PC-9 (cell line): Measurements from ENCODE around the gene PIAS2. TPM values are rescaled to one million over a fixed set of nuclear protein-coding genes. Genes with fewer than 3 reads are reported as not detected.

ENCODE experiments used
- BruUV-seq: library from RNA; stranded (reverse); fragments of 400-500 nt; replicated peaks from 2 replicates; lab custom pipeline; 2021; lab: Mats Ljungman, UMichigan
- CTCF ChIA-PET: fragments of 300-600 bp; sonication (Branson Sonifier 250); formaldehyde crosslinking; loops from one replicate; lab custom pipeline; 2022; ENCODE audit warnings: antibody characterized with exemption; lab: Charles Lee
- POLR2A ChIA-PET: fragments of 300-600 bp; sonication (Branson Sonifier 250); formaldehyde crosslinking; loops from one replicate; lab custom pipeline; 2022; ENCODE audit warnings: antibody characterized with exemption; ENCODE audit not compliant: unreplicated experiment; lab: Charles Lee
- DNase-seq, 2 experiments: peaks; one replicate each; pipeline versions ENCODE4 v3.0.0 to v3.0.0-alpha.2; 2015 to 2022; ENCODE audit warnings: mixed read lengths in 1 of 2
- H2AFZ ChIP-seq: fragments of 200-600 bp; sonication (generic); 2 replicates; pipeline ENCODE4 v1.8.1; 2017; ENCODE audit warnings: antibody characterized with exemption
- H3F3A ChIP-seq: fragments of 200-600 bp; sonication (generic); 2 replicates; pipeline ENCODE4 v1.8.1; 2017; ENCODE audit warnings: antibody characterized with exemption, mild to moderate bottlenecking, low read depth; ENCODE audit not compliant: insufficient read depth
- H3K27ac ChIP-seq: fragments of 200-600 bp; sonication (generic); 2 replicates; pipeline ENCODE4 v1.6.1; 2016; ENCODE audit warnings: mixed run types
- H3K27me3 ChIP-seq: fragments of 200-600 bp; sonication (generic); 2 replicates; pipeline ENCODE4 v1.6.1; 2016; ENCODE audit warnings: low read depth, mixed run types; ENCODE audit not compliant: insufficient read depth
- H3K36me3 ChIP-seq: fragments of 200-600 bp; sonication (generic); 2 replicates; pipeline ENCODE4 v1.6.1; 2016; ENCODE audit warnings: low read depth, mixed run types
- H3K4me1 ChIP-seq: fragments of 200-600 bp; sonication (generic); replicated peaks from 2 replicates; pipeline ENCODE4 v1.6.1; 2016; ENCODE audit warnings: mixed run types; ENCODE audit not compliant: insufficient read depth
- H3K4me2 ChIP-seq: fragments of 200-600 bp; sonication (generic); 2 replicates; pipeline ENCODE4 v1.6.1; 2017; ENCODE audit warnings: mixed run types
- H3K4me3 ChIP-seq: fragments of 200-600 bp; sonication (generic); 2 replicates; pipeline ENCODE4 v1.6.1; 2016; ENCODE audit warnings: mixed run types
- H3K79me2 ChIP-seq: fragments of 200-600 bp; sonication (generic); 2 replicates; pipeline ENCODE4 v1.6.1; 2017; ENCODE audit warnings: low read depth, mixed run types
- H3K9me2 ChIP-seq: fragments of 200-600 bp; sonication (generic); 2 replicates; pipeline ENCODE4 v1.8.1; 2017; ENCODE audit warnings: mild to moderate bottlenecking; ENCODE audit not compliant: insufficient read depth
- H3K9me3 ChIP-seq: fragments of 200-600 bp; sonication (generic); 2 replicates; pipeline ENCODE4 v1.8.1; 2016; ENCODE audit warnings: low read depth; ENCODE audit not compliant: insufficient read depth
- H4K20me1 ChIP-seq: fragments of 200-600 bp; sonication (generic); 2 replicates; pipeline ENCODE4 v1.8.1; 2017; ENCODE audit not compliant: insufficient read depth
- CTCF ChIP-seq: fragments of 200-600 bp; sonication (generic); conservative IDR thresholded peaks from 2 replicates; pipeline ENCODE4 v1.6.1; 2017; ENCODE audit warnings: mixed run types, antibody characterized with exemption, mild to moderate bottlenecking, moderate library complexity
- EZH2 ChIP-seq: fragments of 200-600 bp; sonication (generic); IDR thresholded peaks from 2 replicates; pipeline ENCODE4 v1.8.0; 2017; ENCODE audit warnings: antibody characterized with exemption, low read depth
- intact Hi-C: fragments of 100-400 bp; cut with micrococcal nuclease; formaldehyde crosslinking; loops from one replicate; pipeline ENCODE4 v1.10.0; 2022; ENCODE audit not compliant: unreplicated experiment
- total RNA-seq: library from RNA; stranded (reverse); gene quantifications from 2 replicates; pipeline ENCODE4 v1.2.3, GENCODE V29; 2021

Gene PIAS2
- total RNA-seq, 1 experiment from 2014 or later, result 17.5 TPM

GRCh38 chr18:46814399-46814798 lies 102.9 kb downstream of the PIAS2 start:
- Histone ChIP-seq H3K4me1 (no peaks in the 10 kb centered on the region), H3K36me3 (no peaks in the 10 kb centered on the region), H3K4me2 (no peak overlapping the region), H3K27ac (no peak overlapping the region), H4K20me1 (no peaks in the 10 kb centered on the region), H3K9me2 (no peaks in the 10 kb centered on the region), H3F3A (no peaks in the 10 kb centered on the region), H3K9me3 (no peaks in the 10 kb centered on the region), H3K27me3 (no peaks in the 10 kb centered on the region), H2AFZ (no peak overlapping the region), H3K4me3 (no peak overlapping the region), H3K79me2 (no peaks in the 10 kb centered on the region)
- no peak for DNase-seq
- no peak for TF ChIP-seq EZH2
- no peak for TF ChIP-seq CTCF
- ChIA-PET POLR2A (interaction anchor here (0.7 kb wide), 1 partner anchor 921 kb away, joined by 3 read pairs; no protein-coding TSS in a partner anchor), CTCF (interaction anchor here (0.6 kb wide), 2 partner anchors 105 to 941 kb away, joined by 3 read pairs; no protein-coding TSS in a partner anchor)
- intact Hi-C loops, result no loop called here
- no TSS peak for BruUV-seq

DNA sequence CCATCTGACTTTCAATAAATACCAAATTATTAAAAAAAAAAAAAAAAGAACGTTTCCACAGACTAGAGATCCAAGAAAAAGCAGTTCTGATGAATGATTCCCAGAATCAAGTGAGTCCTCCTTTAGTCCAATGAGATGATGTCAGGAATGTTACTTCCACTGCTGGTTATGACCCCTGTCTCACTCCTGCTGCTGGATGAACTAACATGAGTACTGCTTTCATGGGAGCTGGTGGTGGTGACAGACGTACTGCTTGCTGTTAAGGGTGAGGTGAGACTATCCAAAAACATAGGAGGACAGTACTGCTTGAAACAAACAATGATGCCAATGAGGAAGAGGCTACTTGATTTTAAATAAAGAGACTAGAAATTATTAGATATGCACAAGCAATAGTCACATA lies 105.0 kb downstream of the PIAS2 start:
- BruUV-seq, result no TSS peak
- intact Hi-C loops, result no loop called here

DNA sequence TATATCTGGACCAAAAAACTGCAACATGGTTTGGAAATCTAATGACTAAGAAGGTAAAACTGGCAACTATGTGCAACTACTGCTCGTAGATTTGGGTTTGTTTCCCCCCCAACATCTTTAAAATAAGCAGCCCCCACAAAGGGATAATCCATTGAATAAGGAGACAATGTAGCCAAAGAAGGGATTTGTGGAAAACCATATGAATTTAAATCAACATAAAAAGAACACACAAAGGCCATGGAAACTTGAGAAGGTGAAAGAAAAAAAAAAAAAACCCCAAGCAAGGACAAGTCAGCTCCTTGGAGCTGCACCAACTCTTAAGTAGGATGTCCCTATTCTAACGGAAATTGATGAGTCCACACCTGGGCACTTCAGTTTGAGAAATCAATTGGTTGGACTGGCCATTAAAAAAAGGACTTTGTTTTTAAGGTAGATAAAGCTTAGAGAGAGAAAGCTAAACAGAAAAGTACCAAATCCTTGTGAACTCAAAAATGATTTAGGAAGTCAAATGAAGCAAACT lies 106.8 kb downstream of the PIAS2 start:
- Histone ChIP-seq H3K9me3 (no peaks in the 10 kb centered on the region), H3K79me2 (no peaks in the 10 kb centered on the region), H3K4me2 (no peak overlapping the region), H2AFZ (no peak overlapping the region), H3K4me3 (no peak overlapping the region), H3K27me3 (no peaks in the 10 kb centered on the region), H3K36me3 (no peaks in the 10 kb centered on the region), H4K20me1 (no peaks in the 10 kb centered on the region), H3F3A (no peaks in the 10 kb centered on the region), H3K4me1 (no peaks in the 10 kb centered on the region), H3K27ac (no peak overlapping the region), H3K9me2 (no peaks in the 10 kb centered on the region)
- BruUV-seq, result no TSS peak
- ChIA-PET CTCF (no interaction called here), POLR2A (no interaction called here)
- intact Hi-C loops, result no loop called here
- DNase-seq, result no peak
- no peak for TF ChIP-seq CTCF

More for the DNA sequence above, 105.0 kb downstream of the PIAS2 start:
- Histone ChIP-seq H3K27me3 (no peaks in the 10 kb centered on the region), H3K79me2 (no peaks in the 10 kb centered on the region), H3K4me2 (no peak overlapping the region), H4K20me1 (no peaks in the 10 kb centered on the region), H3F3A (no peaks in the 10 kb centered on the region), H3K4me3 (no peak overlapping the region), H3K9me3 (no peaks in the 10 kb centered on the region), H2AFZ (no peak overlapping the region), H3K9me2 (no peaks in the 10 kb centered on the region), H3K27ac (no peak overlapping the region), H3K4me1 (no peaks in the 10 kb centered on the region), H3K36me3 (no peaks in the 10 kb centered on the region)
- ChIA-PET CTCF (no interaction called here), POLR2A (no interaction called here)
- no peak for DNase-seq
- no peak for TF ChIP-seq CTCF
- TF ChIP-seq EZH2, result no peak
